Kidney (tissue), 14 donors: ENCODE data around the gene NCF2. TPM values are rescaled to one million over a fixed set of nuclear protein-coding genes. Genes with fewer than 3 reads are reported as not detected.

Source experiments
- DNase-seq, 5 donors: peaks; one replicate each; pipeline ENCODE4 v3.0.0-alpha.2; 2013 to 2020
- FAIRE-seq: peaks from 2 replicates; lab custom pipeline; 2012; peaks lifted over from hg19 to GRCh38; lab: Jason Lieb, UNC
- H3K27ac ChIP-seq, 2 donors: one replicate each; pipeline ENCODE4 v1.7.0; 2013; ENCODE audit warnings: low read depth in 2 of 2, low read length in 2 of 2, inconsistent platforms in 1 of 2
- H3K27me3 ChIP-seq: one replicate; pipeline ENCODE4 v1.7.1; 2013; ENCODE audit warnings: low read length, inconsistent platforms; ENCODE audit not compliant: control insufficient read depth, insufficient read depth
- H3K36me3 ChIP-seq, 3 donors: one replicate each; pipeline versions ENCODE4 v1.7.0 to v1.7.1; 2013; ENCODE audit warnings: low read length in 3 of 3, control low read depth in 1 of 3, inconsistent platforms in 1 of 3; ENCODE audit not compliant: insufficient read depth in 3 of 3, control insufficient read depth in 2 of 3
- H3K4me1 ChIP-seq, 3 donors: one replicate each; pipeline versions ENCODE4 v1.7.0 to v1.7.1; 2013; ENCODE audit warnings: low read length in 3 of 3, inconsistent platforms in 1 of 3, low read depth in 1 of 3; ENCODE audit not compliant: control insufficient read depth in 2 of 3, insufficient read depth in 2 of 3
- H3K4me3 ChIP-seq, 3 donors: one replicate each; pipeline versions ENCODE4 v1.7.0 to v1.8.1; 2013; ENCODE audit warnings: low read length in 3 of 3, control low read depth in 1 of 3, inconsistent platforms in 1 of 3
- H3K9ac ChIP-seq, 3 donors: one replicate each; pipeline versions ENCODE4 v1.7.0 to v1.7.1; 2013; ENCODE audit warnings: low read length in 3 of 3, control low read depth in 1 of 3, inconsistent platforms in 1 of 3
- H3K9me3 ChIP-seq, 3 donors: one replicate each; pipeline versions ENCODE4 v1.7.0 to v1.7.1; 2013; ENCODE audit warnings: low read length in 3 of 3, control low read depth in 1 of 3, inconsistent platforms in 1 of 3; ENCODE audit not compliant: control insufficient read depth in 2 of 3, insufficient read depth in 1 of 3
- intact Hi-C: fragments of 100-400 bp; cut with DNase I; formaldehyde crosslinking; loops from one replicate; pipeline ENCODE4 v1.11.1; 2022
- polyA plus RNA-seq: library from polyadenylated mRNA; stranded (reverse); fragments of 350-450 nt; fragmentation: Illumina TruSeq; extraction: RNeasy Lipid Tissue Mini Kit (QIAGEN cat#74804); gene quantifications from one replicate; pipeline ENCODE4 v1.2.3, GENCODE V29; 2014; ENCODE audit warnings: low read depth, low replicate concordance; ENCODE audit not compliant: insufficient read depth
- total RNA-seq: library from RNA; stranded (reverse); fragmentation: NEBNext Ultra II Directional; extraction: Animal tissue kit (Norgen Biotek cat#: 25700); gene quantifications from one replicate; pipeline ENCODE4 v1.2.1, GENCODE V29; 2021
- TF ChIP-seq, protein P1 (sequence below): IDR thresholded peaks from 3 replicates; pipeline ENCODE4 v1.5.1; 2012; ENCODE audit warnings: mild to moderate bottlenecking, moderate library complexity, borderline replicate concordance; ENCODE audit not compliant: insufficient read depth; ENCODE audit errors: extremely low read depth
- donor health status: control.
- donor health status: control.
- donor health status: control.
- donor health status: control.
- donor health status: control.
- donor health status: DM: yes; HTN: yes; CAD: no.
- donor health status: Normal renal cell carcinoma (clear cell type).

NCF2 gene
- total and polyA plus RNA-seq, 2 donors from 2014 or later: 2.5 to 16.7 TPM

DNA sequence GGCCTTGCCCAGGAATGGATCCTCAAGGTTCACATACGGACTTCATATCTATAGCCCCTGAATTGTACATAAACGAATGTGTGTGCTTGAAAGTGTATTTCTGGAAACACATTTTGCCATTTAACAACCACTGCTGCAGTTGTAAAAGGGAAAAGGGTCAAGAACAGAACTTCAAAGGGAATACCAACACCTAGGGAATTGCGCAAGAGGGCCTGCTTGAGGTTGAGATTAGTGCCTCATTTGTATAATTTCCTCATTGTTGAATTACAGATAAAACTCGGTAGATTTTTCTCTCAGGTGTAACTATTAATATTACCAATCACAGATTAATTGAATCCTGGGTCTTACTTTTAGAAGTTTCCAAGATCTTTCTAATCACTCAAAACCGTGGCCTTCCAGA, 6.1 kb downstream of the NCF2 start:
- Histone ChIP-seq H3K27me3 (no peaks in the 10 kb centered on the region), H3K27ac (no peak overlapping the region), H3K4me1 (no peaks in the 10 kb centered on the region), H3K9me3 (no peaks in the 10 kb centered on the region), H3K4me3 (no peak overlapping the region), H3K36me3 (no peaks in the 10 kb centered on the region), H3K9ac (no peak overlapping the region)
- FAIRE-seq (no peak), DNase-seq (no peak)
- TF ChIP-seq, protein P1, sequence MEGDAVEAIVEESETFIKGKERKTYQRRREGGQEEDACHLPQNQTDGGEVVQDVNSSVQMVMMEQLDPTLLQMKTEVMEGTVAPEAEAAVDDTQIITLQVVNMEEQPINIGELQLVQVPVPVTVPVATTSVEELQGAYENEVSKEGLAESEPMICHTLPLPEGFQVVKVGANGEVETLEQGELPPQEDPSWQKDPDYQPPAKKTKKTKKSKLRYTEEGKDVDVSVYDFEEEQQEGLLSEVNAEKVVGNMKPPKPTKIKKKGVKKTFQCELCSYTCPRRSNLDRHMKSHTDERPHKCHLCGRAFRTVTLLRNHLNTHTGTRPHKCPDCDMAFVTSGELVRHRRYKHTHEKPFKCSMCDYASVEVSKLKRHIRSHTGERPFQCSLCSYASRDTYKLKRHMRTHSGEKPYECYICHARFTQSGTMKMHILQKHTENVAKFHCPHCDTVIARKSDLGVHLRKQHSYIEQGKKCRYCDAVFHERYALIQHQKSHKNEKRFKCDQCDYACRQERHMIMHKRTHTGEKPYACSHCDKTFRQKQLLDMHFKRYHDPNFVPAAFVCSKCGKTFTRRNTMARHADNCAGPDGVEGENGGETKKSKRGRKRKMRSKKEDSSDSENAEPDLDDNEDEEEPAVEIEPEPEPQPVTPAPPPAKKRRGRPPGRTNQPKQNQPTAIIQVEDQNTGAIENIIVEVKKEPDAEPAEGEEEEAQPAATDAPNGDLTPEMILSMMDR: no peak
- intact Hi-C loops: no loop called here

DNA sequence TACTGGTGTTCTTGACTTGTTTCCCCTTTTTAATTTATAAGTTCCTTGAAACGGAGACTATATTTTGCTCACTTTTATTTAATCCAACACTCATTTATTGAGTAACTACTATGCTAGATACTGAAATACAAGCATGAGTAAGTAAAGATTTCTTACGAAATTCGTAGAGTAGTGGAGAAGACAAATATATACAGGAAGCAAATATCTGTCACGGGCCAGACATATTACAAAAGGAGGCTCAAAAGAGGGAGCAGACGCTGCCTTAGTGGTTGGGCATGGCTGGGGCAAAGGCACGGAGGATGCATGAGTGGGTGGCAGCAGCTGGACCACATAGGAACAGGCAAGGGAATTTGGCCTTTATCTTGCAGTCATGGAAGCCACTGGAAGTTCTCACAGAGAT, 6.8 kb downstream of the NCF2 start:
- Histone ChIP-seq H3K36me3 (no peaks in the 10 kb centered on the region), H3K9ac (no peak overlapping the region), H3K27me3 (no peaks in the 10 kb centered on the region), H3K27ac (no peak overlapping the region), H3K4me3 (no peak overlapping the region), H3K9me3 (no peaks in the 10 kb centered on the region), H3K4me1 (no peaks in the 10 kb centered on the region)
- intact Hi-C loops: no loop called here
- FAIRE-seq (no peak), DNase-seq (no peak)
- TF ChIP-seq, protein P1: no peak

GRCh38 chr1:183582021-183582713, 8.1 kb downstream of the NCF2 start:
- intact Hi-C loops: no loop called here
- TF ChIP-seq, protein P1: no peak
- H3K9ac ChIP-seq: no peak overlapping the region
- no peak overlapping the region for H3K27ac ChIP-seq
- H3K27me3 ChIP-seq: no peaks in the 10 kb centered on the region
- no peaks in the 10 kb centered on the region for H3K36me3 ChIP-seq
- FAIRE-seq (no peak), DNase-seq (no peak)
- H3K9me3 ChIP-seq: no peaks in the 10 kb centered on the region
- no peak overlapping the region for H3K4me3 ChIP-seq
- H3K4me1 ChIP-seq: no peaks in the 10 kb centered on the region

DNA sequence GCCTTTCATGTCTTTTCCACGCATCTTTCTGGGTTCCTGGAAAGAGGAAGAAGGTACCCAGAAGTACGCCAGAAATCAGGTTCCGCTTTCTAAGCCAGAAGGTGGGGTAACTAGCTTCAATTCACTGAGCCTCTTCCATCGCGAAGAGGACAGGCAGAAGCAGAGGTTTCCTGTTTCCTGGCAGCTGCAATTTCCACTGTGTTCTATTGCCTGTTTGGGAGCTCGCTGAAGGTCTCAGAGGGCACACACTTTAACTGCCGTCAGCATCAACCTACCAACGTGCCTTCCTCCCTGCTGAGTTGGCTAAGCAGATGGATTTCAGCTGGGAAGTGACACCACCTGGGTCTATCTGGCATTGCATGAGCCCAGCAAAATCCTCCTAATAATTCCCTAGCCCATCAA, 10.0 kb downstream of the NCF2 start:
- no peaks in the 10 kb centered on the region for H3K27me3 ChIP-seq
- no peaks in the 10 kb centered on the region for H3K36me3 ChIP-seq
- H3K4me3 ChIP-seq: no peak overlapping the region
- TF ChIP-seq, protein P1: peak; percentile 36
- intact Hi-C loops: no loop called here
- no peaks in the 10 kb centered on the region for H3K9me3 ChIP-seq
- DNase-seq: peak in 4 of 5 donors; percentile 63 to 81 (median 76)
- no peak overlapping the region for H3K27ac ChIP-seq
- no peak overlapping the region for H3K9ac ChIP-seq
- no peaks in the 10 kb centered on the region for H3K4me1 ChIP-seq
- no peak for FAIRE-seq
